Psoas muscle (tissue), 8 donors: ENCODE measurements around the gene IGSF9. TPM values are rescaled to one million over a fixed set of nuclear protein-coding genes. Genes with fewer than 3 reads are reported as not detected.

Experiments used
- ATAC-seq, 4 donors: fragments of 200-7000 bp; cut with Tn5 transposase; one replicate each; pipeline ENCODE4 v1.9.1; 2020; ENCODE audit warnings: moderate library complexity in 3 of 4, mild to moderate bottlenecking in 2 of 4
- DNase-seq, 2 donors: peaks; one replicate each; pipeline ENCODE4 v3.0.0-alpha.2; 2020
- H3K27ac ChIP-seq: fragments of 200-600 bp; one replicate; pipeline ENCODE4 v1.8.0; 2022
- H3K27me3 ChIP-seq, 3 donors: fragments of 200-600 bp in 1 of 3; one replicate each; pipeline versions ENCODE4 v1.6.1 to v1.8.0; 2013 to 2022; ENCODE audit warnings: low read length in 2 of 3, mild to moderate bottlenecking in 2 of 3, moderate library complexity in 1 of 3; ENCODE audit not compliant: insufficient read depth in 3 of 3
- H3K36me3 ChIP-seq, 2 donors: fragments of 200-600 bp in 1 of 2; one replicate each; pipeline versions ENCODE4 v1.6.1 to v1.8.0; 2013 to 2022; ENCODE audit warnings: low read depth in 1 of 2, mild to moderate bottlenecking in 1 of 2, moderate library complexity in 1 of 2; ENCODE audit not compliant: insufficient read depth in 1 of 2
- H3K4me1 ChIP-seq: fragments of 200-600 bp; one replicate; pipeline ENCODE4 v1.8.0; 2022
- H3K4me3 ChIP-seq: fragments of 200-600 bp; one replicate; pipeline ENCODE4 v1.8.0; 2022; ENCODE audit warnings: mild to moderate bottlenecking
- H3K9me3 ChIP-seq: fragments of 200-600 bp; one replicate; pipeline ENCODE4 v1.8.0; 2022
- WGBS, 3 donors: extraction: QIAGEN DNeasy Blood & Tissue Kit; methylation state at CpG; one replicate each; pipeline versions ENCODE4 v1.1.6 to v1.1.7; 2013; 5-methylcytosine and 5-hydroxymethylcytosine counted together
- intact Hi-C, 2 donors: fragments of 100-400 bp; cut with DNase I; formaldehyde crosslinking; loops; one replicate each; pipeline versions ENCODE4 v1.11.0 to v1.14.2; 2022
- polyA plus RNA-seq, 3 donors: library from polyadenylated mRNA; stranded (reverse); fragments of 200-250 nt; gene quantifications; one replicate each; pipeline ENCODE4 v1.2.3, GENCODE V29; 2013
- total RNA-seq, 4 donors: library from RNA; stranded (reverse); fragmentation: NEBNext Ultra II Directional in 2 of 4; extraction: Animal tissue kit (Norgen Biotek cat#: 25700) in 2 of 4; gene quantifications; one replicate each; pipeline versions ENCODE4 v1.2.1 to v1.2.4, GENCODE V29; 2021 to 2023
- TF ChIP-seq, protein P1 (sequence below): fragments of 200-600 bp; IDR thresholded peaks from one replicate; pipeline ENCODE4 v1.8.0; 2022; ENCODE audit warnings: antibody characterized with exemption
- donor health status: healthy with polysubstance abuse.
- donor health status: DM: no; HTN: no; CAD: no; lungs with moderate emphysema.
- donor health status: Bipolar disorder and iron deficiency.
- donor health status: healthy.
- donor health status: DM: yes; HTN: yes; CAD: no.
- donor health status: DM: no; HTN: no; CAD: no.
- donor health status: DM: no; HTN: no; CAD: no.
- donor health status: DM: yes; HTN: yes; CAD: no.

The IGSF9 gene
- total and polyA plus RNA-seq, 7 donors, result 0.01 TPM; not detected in 5

DNA sequence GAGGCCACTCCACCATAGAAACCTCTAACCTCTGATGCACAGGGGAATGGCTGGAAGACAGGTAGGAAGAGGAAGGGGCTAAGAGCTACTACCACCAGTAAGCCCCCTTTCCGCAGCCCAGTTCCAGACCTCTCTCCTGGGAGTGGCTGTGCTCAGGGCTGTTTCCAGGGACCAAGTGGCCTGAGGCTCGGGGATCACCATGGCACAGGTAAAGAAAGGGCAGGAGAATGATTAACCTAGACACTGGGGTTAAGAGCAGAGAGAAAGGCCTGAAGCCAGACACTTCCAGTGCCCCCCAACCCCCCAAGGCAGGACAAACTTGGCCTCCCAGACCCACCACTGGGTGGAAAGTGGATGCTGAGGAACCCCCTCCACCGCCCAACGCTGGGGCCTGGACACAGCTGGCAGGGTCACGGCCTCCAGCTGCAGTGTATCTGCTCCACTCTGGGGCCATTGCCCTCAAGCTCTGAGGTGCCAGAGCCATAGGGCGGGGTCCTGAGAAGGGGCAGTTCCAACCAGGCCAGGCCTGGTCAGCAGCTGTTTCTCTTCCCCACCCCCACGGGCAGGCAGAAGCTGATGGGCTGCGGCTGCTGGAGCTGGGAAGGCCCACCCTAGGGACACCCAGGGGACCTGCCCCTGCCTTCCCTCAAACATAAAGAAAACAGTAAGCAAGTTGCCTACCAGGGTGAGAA is 22.8 kb downstream of the IGSF9 start:
- H3K27me3 ChIP-seq, result peaks cover 0 to 19% (median 3%) of the 10 kb centered on the region in 3 donors
- peak overlapping the region; percentile 82 for H3K4me3 ChIP-seq
- H3K36me3 ChIP-seq, result peaks cover 0 to 21% of the 10 kb centered on the region in 2 donors
- TF ChIP-seq, protein P1, sequence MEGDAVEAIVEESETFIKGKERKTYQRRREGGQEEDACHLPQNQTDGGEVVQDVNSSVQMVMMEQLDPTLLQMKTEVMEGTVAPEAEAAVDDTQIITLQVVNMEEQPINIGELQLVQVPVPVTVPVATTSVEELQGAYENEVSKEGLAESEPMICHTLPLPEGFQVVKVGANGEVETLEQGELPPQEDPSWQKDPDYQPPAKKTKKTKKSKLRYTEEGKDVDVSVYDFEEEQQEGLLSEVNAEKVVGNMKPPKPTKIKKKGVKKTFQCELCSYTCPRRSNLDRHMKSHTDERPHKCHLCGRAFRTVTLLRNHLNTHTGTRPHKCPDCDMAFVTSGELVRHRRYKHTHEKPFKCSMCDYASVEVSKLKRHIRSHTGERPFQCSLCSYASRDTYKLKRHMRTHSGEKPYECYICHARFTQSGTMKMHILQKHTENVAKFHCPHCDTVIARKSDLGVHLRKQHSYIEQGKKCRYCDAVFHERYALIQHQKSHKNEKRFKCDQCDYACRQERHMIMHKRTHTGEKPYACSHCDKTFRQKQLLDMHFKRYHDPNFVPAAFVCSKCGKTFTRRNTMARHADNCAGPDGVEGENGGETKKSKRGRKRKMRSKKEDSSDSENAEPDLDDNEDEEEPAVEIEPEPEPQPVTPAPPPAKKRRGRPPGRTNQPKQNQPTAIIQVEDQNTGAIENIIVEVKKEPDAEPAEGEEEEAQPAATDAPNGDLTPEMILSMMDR, result no peak
- H3K4me1 ChIP-seq, result peaks cover 24% of the 10 kb centered on the region
- DNase-seq, result peak; percentile 56 to 77
- no peak for ATAC-seq
- H3K27ac ChIP-seq, result peak overlapping the region; percentile 84
- intact Hi-C loops, result no loop called here
- WGBS, 3 donors, result 33 to 46% (median 38%) methylated on average over 8 of the region's 8 CpGs
- no peaks in the 10 kb centered on the region for H3K9me3 ChIP-seq

DNA sequence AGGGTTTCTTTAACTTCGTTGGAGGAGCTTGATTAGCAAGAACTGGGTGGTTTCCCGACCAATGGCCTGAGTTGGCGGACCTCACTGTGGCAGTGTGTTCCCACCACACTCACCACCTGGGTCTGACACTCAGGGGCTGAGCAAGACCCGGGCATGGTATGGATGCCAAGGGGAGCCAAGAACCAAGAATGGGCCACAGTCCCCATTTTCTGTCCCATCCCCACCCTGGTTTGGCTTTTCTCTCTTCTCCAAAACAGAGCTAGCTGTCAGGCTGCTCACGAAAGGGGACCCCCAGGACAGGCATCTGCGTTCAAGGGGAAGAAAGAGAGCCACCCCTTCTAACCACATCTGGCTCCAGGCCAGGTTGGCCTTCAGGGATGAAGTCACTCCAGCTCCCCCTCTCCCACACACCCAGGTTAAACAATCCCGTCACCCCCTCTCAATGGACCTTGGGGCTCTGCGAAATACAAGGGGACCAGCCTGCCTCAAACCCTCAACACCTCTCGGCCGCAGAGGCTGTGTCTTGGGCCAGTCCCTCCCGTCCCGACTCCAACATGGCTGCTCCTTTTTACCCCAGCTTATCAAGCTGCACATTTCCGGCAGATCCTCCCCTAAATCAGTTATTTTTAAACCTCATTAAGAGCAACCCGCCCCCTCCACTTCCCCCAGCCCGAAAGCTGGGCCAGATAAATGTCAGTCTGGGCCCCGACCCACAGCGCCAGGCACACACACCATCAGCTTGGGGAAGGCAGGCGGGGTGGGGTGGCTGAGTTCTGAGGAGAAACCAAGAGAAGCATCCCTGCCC is 23.5 kb downstream of the IGSF9 start:
- no peak for DNase-seq
- WGBS, 3 donors, result 39 to 52% (median 46%) methylated on average over 18 of the region's 18 CpGs

DNA sequence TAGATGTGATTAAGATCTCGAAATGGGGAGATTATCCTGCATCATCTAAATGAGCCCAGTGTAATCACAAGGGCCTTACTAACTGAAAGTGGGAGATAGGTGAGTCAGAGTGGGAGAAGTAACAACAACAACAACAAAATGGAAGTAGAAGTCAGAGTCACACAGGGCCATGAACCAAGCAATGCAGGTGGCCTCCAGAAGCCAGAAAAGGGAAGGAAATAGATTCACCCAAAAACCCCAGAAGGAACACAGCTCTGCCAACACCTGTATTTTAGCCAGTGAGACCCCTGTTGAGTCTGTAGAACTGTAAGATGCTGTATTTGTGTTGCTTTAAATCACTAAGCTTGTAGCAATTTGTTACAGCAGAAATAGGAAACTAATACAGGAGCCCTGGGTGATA is 24.2 kb downstream of the IGSF9 start:
- intact Hi-C loops, result no loop called here
- Histone ChIP-seq H3K4me1 (peaks cover 28% of the 10 kb centered on the region), H3K4me3 (no peak overlapping the region)

More for the DNA sequence above, 23.5 kb downstream of the IGSF9 start:
- H3K4me3 ChIP-seq, result peak overlapping the region; percentile 82
- peak overlapping the region; percentile 84 for H3K27ac ChIP-seq
- TF ChIP-seq, protein P1, result no peak
- no peaks in the 10 kb centered on the region for H3K9me3 ChIP-seq
- peaks cover 0 to 21% of the 10 kb centered on the region in 2 donors for H3K36me3 ChIP-seq
- intact Hi-C loops, result no loop called here
- H3K4me1 ChIP-seq, result peaks cover 24% of the 10 kb centered on the region
- no peak for ATAC-seq
- peaks cover 0 to 19% (median 3%) of the 10 kb centered on the region in 3 donors for H3K27me3 ChIP-seq

DNA sequence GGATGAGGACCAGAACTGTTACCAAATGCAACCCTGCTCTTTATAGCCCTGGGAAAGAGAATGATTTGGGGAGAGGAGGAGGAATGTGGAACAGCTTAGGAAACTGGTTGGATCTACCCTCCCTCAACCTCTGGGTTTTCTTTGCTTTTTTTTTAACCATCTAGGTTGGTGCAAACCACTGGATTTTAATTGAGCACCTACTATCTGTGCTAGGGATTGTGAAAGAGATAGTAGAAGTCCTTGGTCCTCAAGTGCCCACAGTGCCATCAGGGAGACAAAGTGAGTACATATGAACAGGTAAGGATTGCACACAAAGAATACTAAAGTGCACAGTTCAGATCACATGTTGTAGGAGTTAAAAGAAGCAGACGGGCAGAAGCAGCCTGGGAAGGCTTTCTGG is 24.8 kb downstream of the IGSF9 start:
- ATAC-seq, result no peak
- Histone ChIP-seq H3K9me3 (no peaks in the 10 kb centered on the region), H3K4me1 (peaks cover 28% of the 10 kb centered on the region), H3K27me3 (peaks cover 0 to 9% (median 3%) of the 10 kb centered on the region in 3 donors), H3K27ac (no peak overlapping the region), H3K4me3 (no peak overlapping the region), H3K36me3 (peaks cover 0 to 21% of the 10 kb centered on the region in 2 donors)
- TF ChIP-seq, protein P1, result no peak
- intact Hi-C loops, result no loop called here
- no peak for DNase-seq
- 65 to 73% (median 66%) methylated on average over 1 of the region's 1 CpG for WGBS, 3 donors

More for the DNA sequence above, 24.2 kb downstream of the IGSF9 start:
- WGBS, 3 donors, result 51 to 64% (median 56%) methylated on average over 1 of the region's 1 CpG
- no peaks in the 10 kb centered on the region for H3K9me3 ChIP-seq
- H3K36me3 ChIP-seq, result peaks cover 0 to 21% of the 10 kb centered on the region in 2 donors
- no peak for ATAC-seq
- H3K27me3 ChIP-seq, result peaks cover 0 to 13% (median 3%) of the 10 kb centered on the region in 3 donors
- TF ChIP-seq, protein P1, result no peak
- peak overlapping the region; percentile 46 for H3K27ac ChIP-seq
- no peak for DNase-seq
